ENCODE measurements around the gene DEFB112. TPM values are rescaled to one million over a fixed set of nuclear protein-coding genes. Genes with fewer than 3 reads are reported as not detected.

The DEFB112 gene
- total and polyA plus RNA-seq, 2 donors (not counting 1 experiment from before 2014, with no cell fraction given) = not detected

GRCh38 chr6:50091641-50092040, 41.9 kb upstream of the DEFB112 start:
- Histone ChIP-seq H3K36me3 (ENCODE audit: control insufficient read depth, insufficient read depth, low read length) (no peaks in the 10 kb centered on the region), H3K9ac (ENCODE audit: insufficient read depth, low read length) (no peak overlapping the region), H3K9me3 (ENCODE audit: control insufficient read depth, insufficient read depth, low read depth, low read length) (no peaks in the 10 kb centered on the region), H3K4me1 (ENCODE audit: control insufficient read depth, extremely low read depth, insufficient read depth, low read length) (no peaks in the 10 kb centered on the region), H3K4me3 (replicated peaks in 1 of 4; ENCODE audit: control extremely low read depth in 1 of 4, insufficient read depth in 1 of 4, low read depth in 3 of 4, low read length in 4 of 4) (no peak overlapping the region), H3K27me3 (ENCODE audit: control insufficient read depth, insufficient read depth, low read length) (no peaks in the 10 kb centered on the region), H2AFZ (ENCODE audit: low read length) (no peak overlapping the region), H3K79me2 (ENCODE audit: control insufficient read depth, insufficient read depth, low read length) (no peaks in the 10 kb centered on the region), H3K27ac (ENCODE audit: insufficient read depth, low read length) (no peak overlapping the region), H4K20me1 (ENCODE audit: control insufficient read depth, extremely low read depth, insufficient read depth, low read length) (no peaks in the 10 kb centered on the region), H3K4me2 (ENCODE audit: extremely low read depth, insufficient read depth, low read length) (no peak overlapping the region)
- DNase-seq (ENCODE audit: low read depth in 2 of 2) = peak in 1 of 2 donors; percentile 77
- TF ChIP-seq, protein P1, sequence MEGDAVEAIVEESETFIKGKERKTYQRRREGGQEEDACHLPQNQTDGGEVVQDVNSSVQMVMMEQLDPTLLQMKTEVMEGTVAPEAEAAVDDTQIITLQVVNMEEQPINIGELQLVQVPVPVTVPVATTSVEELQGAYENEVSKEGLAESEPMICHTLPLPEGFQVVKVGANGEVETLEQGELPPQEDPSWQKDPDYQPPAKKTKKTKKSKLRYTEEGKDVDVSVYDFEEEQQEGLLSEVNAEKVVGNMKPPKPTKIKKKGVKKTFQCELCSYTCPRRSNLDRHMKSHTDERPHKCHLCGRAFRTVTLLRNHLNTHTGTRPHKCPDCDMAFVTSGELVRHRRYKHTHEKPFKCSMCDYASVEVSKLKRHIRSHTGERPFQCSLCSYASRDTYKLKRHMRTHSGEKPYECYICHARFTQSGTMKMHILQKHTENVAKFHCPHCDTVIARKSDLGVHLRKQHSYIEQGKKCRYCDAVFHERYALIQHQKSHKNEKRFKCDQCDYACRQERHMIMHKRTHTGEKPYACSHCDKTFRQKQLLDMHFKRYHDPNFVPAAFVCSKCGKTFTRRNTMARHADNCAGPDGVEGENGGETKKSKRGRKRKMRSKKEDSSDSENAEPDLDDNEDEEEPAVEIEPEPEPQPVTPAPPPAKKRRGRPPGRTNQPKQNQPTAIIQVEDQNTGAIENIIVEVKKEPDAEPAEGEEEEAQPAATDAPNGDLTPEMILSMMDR (conservative IDR thresholded peaks at IDR 0.05 in 1 of 2, IDR thresholded peaks at IDR 0.05 in 1 of 2; ENCODE audit: low read depth in 1 of 2, low read length in 2 of 2) = no peak
- TF ChIP-seq EZH2 (IDR thresholded peaks at IDR 0.05; ENCODE audit: low read length, missing control alignments) = no peak

DNA sequence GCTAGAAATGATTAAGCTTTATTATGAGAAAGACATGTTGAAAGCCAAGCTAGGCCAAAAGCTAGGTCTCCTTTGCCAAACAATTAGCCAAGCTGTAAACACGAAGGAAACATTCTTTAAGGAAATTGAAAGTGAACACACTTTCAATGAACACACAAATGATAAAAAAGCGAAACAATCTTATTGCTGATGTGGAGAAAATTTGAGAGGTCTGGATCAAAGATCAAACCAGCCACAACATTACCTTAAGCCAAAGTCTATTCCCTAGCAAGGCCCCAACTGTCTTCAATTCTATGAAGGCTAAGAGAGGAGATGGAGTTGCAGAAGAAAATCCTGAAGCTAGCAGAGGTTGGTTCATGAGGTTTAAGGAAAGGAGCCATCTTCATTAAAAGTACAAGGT, 40.2 kb upstream of the DEFB112 start:
- H3K27me3 ChIP-seq (ENCODE audit: control insufficient read depth, insufficient read depth, low read length) = no peaks in the 10 kb centered on the region
- no peaks in the 10 kb centered on the region for H3K79me2 ChIP-seq (ENCODE audit: control insufficient read depth, insufficient read depth, low read length)
- H3K36me3 ChIP-seq (ENCODE audit: control insufficient read depth, insufficient read depth, low read length) = no peaks in the 10 kb centered on the region

DNA sequence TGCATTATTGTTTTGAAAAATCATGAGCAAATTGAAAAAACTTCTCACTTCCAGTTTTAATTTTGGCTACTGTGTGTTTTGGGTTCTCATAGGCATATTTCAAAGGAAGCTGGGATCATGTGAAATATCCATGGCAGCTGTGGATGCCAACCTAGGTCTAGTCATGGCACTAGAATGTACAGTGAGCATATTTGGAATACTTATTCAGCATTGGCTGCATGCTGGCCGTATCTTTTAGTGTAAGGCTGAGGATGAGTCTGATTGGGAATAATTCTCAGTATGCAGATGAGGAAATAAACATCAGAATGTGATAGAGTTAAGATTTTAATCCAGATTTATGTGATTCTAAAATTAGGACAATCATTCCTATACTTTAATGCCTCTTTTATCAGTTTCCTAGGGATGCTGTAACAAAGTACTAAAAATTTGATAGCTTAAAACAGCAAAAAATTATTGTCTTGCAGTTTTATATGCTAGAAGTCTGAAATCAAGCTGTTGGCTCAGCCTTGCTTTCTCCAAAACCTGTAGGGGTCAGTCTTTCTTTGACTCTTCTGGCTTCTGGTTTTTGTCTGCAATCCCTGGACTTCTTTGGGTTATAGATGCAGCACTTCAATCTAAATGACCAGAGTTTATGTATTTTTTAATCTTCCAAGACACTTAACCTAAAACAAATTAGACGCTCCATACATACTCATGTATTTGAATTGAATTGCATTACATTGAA, 37.7 kb upstream of the DEFB112 start:
- peak; percentile 57 to 73 for DNase-seq (ENCODE audit: low read depth in 2 of 2)
- TF ChIP-seq, protein P1 (conservative IDR thresholded peaks at IDR 0.05 in 1 of 2, IDR thresholded peaks at IDR 0.05 in 1 of 2; ENCODE audit: low read depth in 1 of 2, low read length in 2 of 2) = peak; percentile 12 to 36
- no peak for TF ChIP-seq EZH2 (IDR thresholded peaks at IDR 0.05; ENCODE audit: low read length, missing control alignments)

More for the DNA sequence above, 40.2 kb upstream of the DEFB112 start:
- no peaks in the 10 kb centered on the region for H3K9me3 ChIP-seq (ENCODE audit: control insufficient read depth, insufficient read depth, low read depth, low read length)
- no peak overlapping the region for H3K9ac ChIP-seq (ENCODE audit: insufficient read depth, low read length)
- no peaks in the 10 kb centered on the region for H4K20me1 ChIP-seq (ENCODE audit: control insufficient read depth, extremely low read depth, insufficient read depth, low read length)
- H3K4me3 ChIP-seq (replicated peaks in 1 of 4; ENCODE audit: control extremely low read depth in 1 of 4, insufficient read depth in 1 of 4, low read depth in 3 of 4, low read length in 4 of 4) = no peak overlapping the region
- H3K4me2 ChIP-seq (ENCODE audit: extremely low read depth, insufficient read depth, low read length) = no peak overlapping the region
- no peak overlapping the region for H3K27ac ChIP-seq (ENCODE audit: insufficient read depth, low read length)
- DNase-seq (ENCODE audit: low read depth in 2 of 2) = no peak
- TF ChIP-seq, protein P1 (conservative IDR thresholded peaks at IDR 0.05 in 1 of 2, IDR thresholded peaks at IDR 0.05 in 1 of 2; ENCODE audit: low read depth in 1 of 2, low read length in 2 of 2) = no peak
- TF ChIP-seq EZH2 (IDR thresholded peaks at IDR 0.05; ENCODE audit: low read length, missing control alignments) = no peak
- no peaks in the 10 kb centered on the region for H3K4me1 ChIP-seq (ENCODE audit: control insufficient read depth, extremely low read depth, insufficient read depth, low read length)
- H2AFZ ChIP-seq (ENCODE audit: low read length) = no peak overlapping the region

More for the DNA sequence above, 37.7 kb upstream of the DEFB112 start:
- H4K20me1 ChIP-seq (ENCODE audit: control insufficient read depth, extremely low read depth, insufficient read depth, low read length) = no peaks in the 10 kb centered on the region
- H3K36me3 ChIP-seq (ENCODE audit: control insufficient read depth, insufficient read depth, low read length) = no peaks in the 10 kb centered on the region
- no peaks in the 10 kb centered on the region for H3K9me3 ChIP-seq (ENCODE audit: control insufficient read depth, insufficient read depth, low read depth, low read length)
- no peaks in the 10 kb centered on the region for H3K4me1 ChIP-seq (ENCODE audit: control insufficient read depth, extremely low read depth, insufficient read depth, low read length)
- no peak overlapping the region for H3K4me2 ChIP-seq (ENCODE audit: extremely low read depth, insufficient read depth, low read length)
- no peak overlapping the region for H2AFZ ChIP-seq (ENCODE audit: low read length)
- no peak overlapping the region for H3K4me3 ChIP-seq (replicated peaks in 1 of 4; ENCODE audit: control extremely low read depth in 1 of 4, insufficient read depth in 1 of 4, low read depth in 3 of 4, low read length in 4 of 4)
- no peaks in the 10 kb centered on the region for H3K27me3 ChIP-seq (ENCODE audit: control insufficient read depth, insufficient read depth, low read length)
- no peaks in the 10 kb centered on the region for H3K79me2 ChIP-seq (ENCODE audit: control insufficient read depth, insufficient read depth, low read length)
- H3K27ac ChIP-seq (ENCODE audit: insufficient read depth, low read length) = no peak overlapping the region
- no peak overlapping the region for H3K9ac ChIP-seq (ENCODE audit: insufficient read depth, low read length)
